Measurements from ENCODE around the gene RGL3. TPM values are rescaled to one million over a fixed set of nuclear protein-coding genes. Genes with fewer than 3 reads are reported as not detected.

The RGL3 gene
- total and polyA plus RNA-seq, 9 of the 15 experiments (the other 6 are each of a cell fraction or from before 2014, with no cell fraction given): 0.12 to 0.61 (median 0.32) TPM; not detected in 4

GRCh38 chr19:11356676-11357550 lies 62.2 kb downstream of the RGL3 start:
- Histone ChIP-seq H3K4me3 (no peak overlapping the region), H3K27me3 (ENCODE audit: control insufficient read depth in 2 of 2, insufficient read depth in 2 of 2, low read length in 2 of 2) (no peaks in the 10 kb centered on the region), H3K4me1 (replicated peaks in 1 of 2; ENCODE audit: control insufficient read depth in 2 of 2, insufficient read depth in 2 of 2, low read length in 2 of 2) (peaks cover 30 to 67% of the 10 kb centered on the region in 2 experiments; a peak in 4 of 5 replicates), H3K9ac (ENCODE audit: insufficient read depth in 1 of 2, low read depth in 2 of 2, low read length in 2 of 2) (0 out of 4 replicates have a peak overlapping the region, but pooled peaks of 1 of the 2 experiments have one; percentile 43), H3K4me2 (ENCODE audit: insufficient read depth, low read length) (no peak overlapping the region), H4K20me1 (replicated peaks; ENCODE audit: control insufficient read depth, insufficient read depth, low read length) (no peaks in the 10 kb centered on the region), H3K9me3 (replicated peaks; ENCODE audit: control insufficient read depth, insufficient read depth, low read depth, low read length) (no peaks in the 10 kb centered on the region), H3K79me2 (ENCODE audit: control insufficient read depth, insufficient read depth, low read length) (peaks cover 6% of the 10 kb centered on the region; the same call in 1 of the 3 replicates), H3K9me1 (ENCODE audit: control insufficient read depth, insufficient read depth, low read length) (peaks cover 3% of the 10 kb centered on the region), H3K36me3 (ENCODE audit: control insufficient read depth, insufficient read depth, low read length) (no peaks in the 10 kb centered on the region; the same call in 2 of the 3 replicates), H2AFZ (ENCODE audit: low read depth, low read length) (no peak overlapping the region), H3K27ac (ENCODE audit: extremely low read depth, low read depth, low read length) (no peak overlapping the region)
- in situ Hi-C loops (cut with MboI): no loop called here
- CTCF ChIA-PET (ENCODE audit: low intra/inter-chr PET ratio): no interaction called here
- ATAC-seq (no peak), DNase-seq (ENCODE audit: extremely low read depth in 1 of 4, low spot score in 3 of 4) (peak in 1 of 4 experiments; percentile 7), FAIRE-seq (no peak)
- 0 out of 4 replicates have a peak, but pooled peaks of 1 of the 2 experiments have one; percentile 17 for TF ChIP-seq KDM1A (IDR thresholded peaks at IDR 0.05)
- TF ChIP-seq CREB1 (IDR thresholded peaks at IDR 0.05): no peak
- 0 out of 2 replicates have a peak, but pooled peaks have one; percentile 21 for TF ChIP-seq CREB1 (CRISPR knock-in tag; IDR thresholded peaks at IDR 0.05)
- peak; percentile 27 for TF ChIP-seq RBM25 (IDR thresholded peaks at IDR 0.05; ENCODE audit: low read depth, low read length, severe bottlenecking)
- no peak for TF ChIP-seq FUS (optimal IDR thresholded peaks at IDR 0.05; ENCODE audit: low read depth, low read length)
- BruUV-seq (replicated peaks): no TSS peak
- intact Hi-C loops (cut with micrococcal nuclease): no loop called here
- POLR2A ChIA-PET: no interaction called here
- WGBS (ENCODE audit: insufficient coverage, low coverage, missing lambda C conversion rate): 64% methylated on average over 10 of the region's 11 CpGs
